ENCODE results near the gene IGFBP4. TPM values are rescaled to one million over a fixed set of nuclear protein-coding genes. Genes with fewer than 3 reads are reported as not detected.
A peak's percentile ranks its signal among the peaks of the same experiment; 100 is the strongest.

IGFBP4 gene
- total and polyA plus RNA-seq, 11 donors: 103 to 342 (median 133) TPM

- intact Hi-C loops (cut with DNase I): loop anchor here in 1 of 10 donors (10.0 kb wide), 1 partner anchor 131 kb away; the partner anchor contains the start of gene CCR7
- H3K27me3 ChIP-seq: no peaks in the 10 kb centered on the region
- no peak for DNase-seq
- H3K4me1 ChIP-seq: peaks cover 0 to 29% (median 15%) of the 10 kb centered on the region in 12 donors
- TF ChIP-seq, protein P1, sequence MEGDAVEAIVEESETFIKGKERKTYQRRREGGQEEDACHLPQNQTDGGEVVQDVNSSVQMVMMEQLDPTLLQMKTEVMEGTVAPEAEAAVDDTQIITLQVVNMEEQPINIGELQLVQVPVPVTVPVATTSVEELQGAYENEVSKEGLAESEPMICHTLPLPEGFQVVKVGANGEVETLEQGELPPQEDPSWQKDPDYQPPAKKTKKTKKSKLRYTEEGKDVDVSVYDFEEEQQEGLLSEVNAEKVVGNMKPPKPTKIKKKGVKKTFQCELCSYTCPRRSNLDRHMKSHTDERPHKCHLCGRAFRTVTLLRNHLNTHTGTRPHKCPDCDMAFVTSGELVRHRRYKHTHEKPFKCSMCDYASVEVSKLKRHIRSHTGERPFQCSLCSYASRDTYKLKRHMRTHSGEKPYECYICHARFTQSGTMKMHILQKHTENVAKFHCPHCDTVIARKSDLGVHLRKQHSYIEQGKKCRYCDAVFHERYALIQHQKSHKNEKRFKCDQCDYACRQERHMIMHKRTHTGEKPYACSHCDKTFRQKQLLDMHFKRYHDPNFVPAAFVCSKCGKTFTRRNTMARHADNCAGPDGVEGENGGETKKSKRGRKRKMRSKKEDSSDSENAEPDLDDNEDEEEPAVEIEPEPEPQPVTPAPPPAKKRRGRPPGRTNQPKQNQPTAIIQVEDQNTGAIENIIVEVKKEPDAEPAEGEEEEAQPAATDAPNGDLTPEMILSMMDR (IDR thresholded peaks at IDR 0.05): peak in 11 of 12 donors; percentile 24 to 60 (median 39)
- TF ChIP-seq POLR2A (IDR thresholded peaks at IDR 0.05): no peak
- H3K27ac ChIP-seq: peak overlapping the region in 8 of 12 donors; percentile 4 to 84 (median 38)
- ATAC-seq: peak in 3 of 4 donors; percentile 38 to 40 (median 39)
- no peak overlapping the region for H3K4me3 ChIP-seq
- H3K9me3 ChIP-seq: no peaks in the 10 kb centered on the region
- 82 to 87% (median 86%) methylated on average over 6 of the region's 6 CpGs for WGBS, 4 donors
- H3K36me3 ChIP-seq: no peaks in the 10 kb centered on the region
These were observed 9.5 kb upstream of the IGFBP4 start for GRCh38 chr17:40433551-40434415.

GRCh38 chr17:40436636-40437035 lies 6.6 kb upstream of the IGFBP4 start:
- ATAC-seq (no peak), DNase-seq (no peak)
- Histone ChIP-seq H3K27ac (peak overlapping the region in 1 of 12 donors; percentile 19), H3K9me3 (no peaks in the 10 kb centered on the region), H3K27me3 (no peaks in the 10 kb centered on the region), H3K4me3 (no peak overlapping the region), H3K36me3 (no peaks in the 10 kb centered on the region), H3K4me1 (peaks cover 0 to 29% (median 17%) of the 10 kb centered on the region in 12 donors)
- intact Hi-C loops (cut with DNase I): loop anchor here in 2 of 10 donors (2.0 to 10.0 kb wide), 2 partner anchors 32 to 128 kb away; partner anchors contain the start of gene CCR7 (in 1 of the 2)
- 54 to 68% (median 62%) methylated on average over 5 of the region's 5 CpGs for WGBS, 4 donors
- TF ChIP-seq, protein P1 (IDR thresholded peaks at IDR 0.05): no peak
- no peak for TF ChIP-seq POLR2A (IDR thresholded peaks at IDR 0.05)

- intact Hi-C loops (cut with DNase I): loop anchor here in 2 of 10 donors (2.0 to 10.0 kb wide), 2 partner anchors 32 to 128 kb away; partner anchors contain the start of gene CCR7 (in 1 of the 2)
- no peaks in the 10 kb centered on the region for H3K27me3 ChIP-seq
- 52 to 80% (median 58%) methylated on average over 4 to 5 of the region's 5 CpGs for WGBS, 4 donors
- no peaks in the 10 kb centered on the region for H3K9me3 ChIP-seq
- H3K27ac ChIP-seq: peak overlapping the region in 1 of 12 donors; percentile 19
- ATAC-seq: peak; percentile 24 to 52 (median 36)
- H3K36me3 ChIP-seq: no peaks in the 10 kb centered on the region
- H3K4me1 ChIP-seq: peaks cover 0 to 32% (median 18%) of the 10 kb centered on the region in 12 donors
- no peak for DNase-seq
- H3K4me3 ChIP-seq: no peak overlapping the region
- TF ChIP-seq, protein P1 (IDR thresholded peaks at IDR 0.05): no peak
- TF ChIP-seq POLR2A (IDR thresholded peaks at IDR 0.05): no peak
These were observed 6.0 kb upstream of the IGFBP4 start for GRCh38 chr17:40437095-40437732.

DNA sequence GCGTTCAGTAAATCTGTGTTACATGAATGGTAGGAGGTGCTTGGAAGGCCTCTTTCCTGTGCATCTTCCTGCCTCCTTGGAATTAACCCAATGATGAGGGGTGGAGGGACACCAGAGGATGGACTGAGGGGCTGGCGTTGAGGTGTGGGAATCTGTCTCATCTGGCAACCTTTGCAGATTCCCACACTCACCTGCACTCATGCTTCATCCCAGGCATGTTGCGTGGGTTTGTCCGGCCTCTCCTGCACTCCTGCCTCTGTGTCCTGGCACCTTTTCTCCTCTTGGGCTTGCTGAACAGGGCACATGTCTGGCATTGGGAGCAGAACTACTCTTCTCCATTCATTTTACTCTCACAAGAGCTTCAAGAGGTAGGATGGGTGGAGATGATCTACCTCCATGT lies 3.1 kb upstream of the IGFBP4 start:
- Histone ChIP-seq H3K9me3 (no peaks in the 10 kb centered on the region), H3K27me3 (no peaks in the 10 kb centered on the region), H3K4me1 (peaks cover 0 to 39% (median 11%) of the 10 kb centered on the region in 12 donors), H3K4me3 (no peak overlapping the region), H3K27ac (no peak overlapping the region), H3K36me3 (no peaks in the 10 kb centered on the region)
- intact Hi-C loops (cut with DNase I): loop anchor here in 9 of 10 donors (2.0 to 5.0 kb wide), 10 partner anchors 35 to 122 kb away; no protein-coding TSS in a partner anchor
- 68 to 83% (median 79%) methylated on average over 4 of the region's 4 CpGs for WGBS, 4 donors
- DNase-seq (no peak), ATAC-seq (no peak)
- no peak for TF ChIP-seq POLR2A (IDR thresholded peaks at IDR 0.05)
- TF ChIP-seq, protein P1 (IDR thresholded peaks at IDR 0.05): no peak

All from heart left ventricle (tissue), 16 donors.